Immature natural killer cell (primary cell): ENCODE measurements around the gene DRD4. TPM values are rescaled to one million over a fixed set of nuclear protein-coding genes. Genes with fewer than 3 reads are reported as not detected.

ENCODE experiments used
- DNase-seq, 3 donors: peaks; one replicate each; pipeline ENCODE4 v3.0.0; 2022; ENCODE audit warnings: mixed read lengths in 1 of 3
- H3K27ac Mint-ChIP-seq, 6 donors: one replicate each; pipeline ENCODE4 v1.8.0; 2020; ENCODE audit warnings: mixed read lengths in 6 of 6, mild to moderate bottlenecking in 5 of 6, inconsistent platforms in 4 of 6, moderate library complexity in 3 of 6
- H3K27me3 Mint-ChIP-seq, 3 donors: one replicate each; pipeline ENCODE4 v1.8.0; 2020 to 2021; ENCODE audit warnings: low read depth in 3 of 3, mild to moderate bottlenecking in 3 of 3, mixed read lengths in 3 of 3, moderate library complexity in 3 of 3, inconsistent platforms in 1 of 3
- H3K36me3 Mint-ChIP-seq, 3 donors: one replicate each; pipeline ENCODE4 v1.8.0; 2020; ENCODE audit warnings: mixed read lengths in 3 of 3, inconsistent platforms in 2 of 3, mild to moderate bottlenecking in 2 of 3
- H3K4me1 Mint-ChIP-seq, 2 donors: one replicate each; pipeline ENCODE4 v1.8.0; 2020; ENCODE audit warnings: inconsistent platforms in 2 of 2, mild to moderate bottlenecking in 2 of 2, mixed read lengths in 2 of 2, moderate library complexity in 1 of 2
- H3K4me3 Mint-ChIP-seq, 5 donors: one replicate each; pipeline ENCODE4 v1.8.0; 2020; ENCODE audit warnings: mild to moderate bottlenecking in 5 of 5, mixed read lengths in 5 of 5, inconsistent platforms in 3 of 5, moderate library complexity in 3 of 5
- H3K9me3 Mint-ChIP-seq, 6 donors: one replicate each; pipeline ENCODE4 v1.8.0; 2020; ENCODE audit warnings: mild to moderate bottlenecking in 6 of 6, mixed read lengths in 6 of 6, inconsistent platforms in 4 of 6, moderate library complexity in 3 of 6
- polyA plus RNA-seq, 3 donors: library from polyadenylated mRNA; unstranded; fragments of 300-500 nt; fragmentation: Illumina TruSeq; gene quantifications; one replicate each; pipeline ENCODE4 v1.2.3, GENCODE V29; 2021

Gene DRD4
- polyA plus RNA-seq, 3 donors from 2014 or later, result not detected

DNA sequence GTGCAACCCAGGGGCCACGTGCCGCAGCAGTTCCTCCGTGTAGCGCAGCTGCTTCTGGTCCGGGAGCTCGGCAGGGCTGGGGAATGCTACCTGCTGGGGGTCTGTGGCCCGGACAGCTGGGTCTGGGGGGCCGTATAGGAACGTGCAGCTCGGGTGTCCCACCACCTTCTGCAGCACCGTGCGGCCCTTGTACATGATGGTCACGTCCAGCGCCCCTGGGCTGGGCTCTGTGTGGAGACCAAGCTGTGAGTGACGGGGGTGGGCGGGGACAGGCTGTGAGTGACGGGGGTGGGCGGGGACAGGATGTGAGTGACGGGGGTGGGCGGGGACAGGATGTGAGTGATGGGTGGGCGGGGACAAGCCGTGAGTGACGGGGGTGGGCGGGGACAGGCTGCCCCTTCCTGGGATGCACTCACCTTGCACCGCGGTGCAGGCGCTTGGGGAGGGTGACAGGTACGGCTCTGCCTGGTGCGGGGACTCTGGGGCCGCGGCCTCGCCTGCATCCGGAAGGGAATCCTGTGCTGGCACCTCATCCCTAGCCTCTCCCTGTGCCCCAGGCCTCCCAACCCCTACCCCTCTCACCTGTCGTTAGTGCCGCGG lies 23.6 kb upstream of the DRD4 start:
- peaks cover 15 to 16% of the 10 kb centered on the region in 2 donors for H3K4me1 Mint-ChIP-seq
- H3K36me3 Mint-ChIP-seq, result peaks cover 0 to 7% (median 3%) of the 10 kb centered on the region in 3 donors
- H3K4me3 Mint-ChIP-seq, result no peak overlapping the region
- peak overlapping the region in 3 of 6 donors; percentile 51 to 85 (median 82) for H3K27ac Mint-ChIP-seq
- peaks cover 5 to 12% (median 10%) of the 10 kb centered on the region in 3 donors for H3K27me3 Mint-ChIP-seq
- DNase-seq, result peak in 2 of 3 donors; percentile 60 to 73
- no peaks in the 10 kb centered on the region for H3K9me3 Mint-ChIP-seq

DNA sequence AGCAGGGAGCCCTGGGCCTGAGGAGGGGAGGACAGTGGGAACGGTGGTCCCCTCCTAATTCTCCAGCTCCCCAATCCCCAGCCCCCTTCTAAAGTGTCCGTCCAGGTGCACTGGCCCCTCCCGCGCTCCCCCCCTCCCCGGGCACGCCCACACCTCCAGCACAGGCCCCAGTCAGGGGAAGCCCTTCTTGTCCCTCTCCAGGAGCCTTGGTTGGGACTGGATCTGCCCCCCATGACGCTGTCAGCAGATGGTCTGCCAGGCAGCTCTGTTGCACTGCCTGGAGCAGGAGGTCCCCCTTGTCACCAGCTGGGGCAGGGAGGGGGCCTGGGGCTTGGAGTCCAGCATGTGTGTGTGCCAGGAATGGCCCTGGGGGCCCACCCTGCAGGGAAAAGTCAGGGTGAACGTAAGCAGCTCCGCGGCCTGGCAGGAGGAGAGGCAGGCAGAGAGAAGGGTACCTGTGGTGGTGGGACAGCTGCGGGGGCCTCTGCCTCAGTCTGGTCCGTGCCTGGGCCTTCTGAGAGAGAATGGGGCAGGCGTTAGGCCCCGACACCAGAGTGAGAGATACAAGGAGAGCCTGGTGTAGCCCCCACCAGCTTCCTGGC lies 22.9 kb upstream of the DRD4 start:
- H3K27me3 Mint-ChIP-seq, result peaks cover 5 to 12% (median 8%) of the 10 kb centered on the region in 3 donors
- H3K9me3 Mint-ChIP-seq, result no peaks in the 10 kb centered on the region
- H3K4me3 Mint-ChIP-seq, result peak overlapping the region; percentile 71 to 78 (median 75)
- H3K36me3 Mint-ChIP-seq, result peaks cover 0 to 7% (median 3%) of the 10 kb centered on the region in 3 donors
- peak overlapping the region; percentile 67 to 88 (median 78) for H3K27ac Mint-ChIP-seq
- DNase-seq, result no peak
- H3K4me1 Mint-ChIP-seq, result peaks cover 15 to 16% of the 10 kb centered on the region in 2 donors

DNA sequence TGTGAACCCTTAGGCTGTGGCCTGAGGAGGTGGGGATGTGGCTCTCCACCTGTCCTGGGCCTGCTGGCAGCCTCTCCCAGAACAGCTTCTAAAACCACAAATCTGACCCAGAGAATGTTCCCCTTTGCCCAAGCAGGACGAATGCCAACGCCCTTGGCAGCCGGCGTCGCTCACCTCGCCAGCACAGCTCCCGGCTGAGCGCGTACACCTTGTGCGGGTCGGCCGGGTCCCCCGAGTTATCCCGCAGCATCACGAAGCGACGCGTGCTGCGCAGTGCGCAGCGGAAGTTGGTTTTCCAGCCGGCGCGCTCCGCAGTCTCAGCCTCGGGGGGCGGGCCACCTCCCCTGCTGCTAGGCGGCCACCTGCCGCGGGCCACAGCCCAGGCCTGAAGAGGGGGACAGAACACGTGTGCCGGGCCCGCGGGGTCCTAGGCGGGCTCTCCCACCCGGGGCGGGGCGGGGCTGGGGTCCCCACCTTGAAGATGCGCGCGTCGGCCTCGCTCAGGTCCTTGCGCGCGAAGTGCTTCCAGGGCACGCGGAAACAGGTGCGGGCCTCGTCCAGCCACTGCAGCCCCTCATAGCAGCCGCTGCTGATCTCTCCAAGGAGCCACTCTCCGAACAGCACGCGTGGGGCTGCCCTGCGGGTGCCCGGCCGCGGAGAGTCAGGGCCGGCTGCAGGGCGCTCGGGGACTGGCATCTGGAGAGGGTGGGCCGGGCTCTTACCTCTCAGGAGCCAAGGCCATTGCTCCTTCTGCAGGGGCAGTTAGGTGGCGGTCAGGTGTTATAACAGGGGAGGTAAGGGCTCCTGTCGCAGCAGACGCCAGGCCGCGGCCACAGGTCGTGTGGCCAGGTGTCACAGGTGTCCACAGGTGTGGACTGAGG lies 22.2 kb upstream of the DRD4 start:
- Mint-ChIP-seq H3K27me3 (peaks cover 5 to 12% (median 8%) of the 10 kb centered on the region in 3 donors), H3K4me3 (peak overlapping the region; percentile 90 to 95 (median 93)), H3K36me3 (peaks cover 0 to 7% (median 3%) of the 10 kb centered on the region in 3 donors), H3K9me3 (no peaks in the 10 kb centered on the region), H3K4me1 (peaks cover 15 to 16% of the 10 kb centered on the region in 2 donors), H3K27ac (peak overlapping the region; percentile 88 to 96 (median 92))
- DNase-seq, result no peak

DNA sequence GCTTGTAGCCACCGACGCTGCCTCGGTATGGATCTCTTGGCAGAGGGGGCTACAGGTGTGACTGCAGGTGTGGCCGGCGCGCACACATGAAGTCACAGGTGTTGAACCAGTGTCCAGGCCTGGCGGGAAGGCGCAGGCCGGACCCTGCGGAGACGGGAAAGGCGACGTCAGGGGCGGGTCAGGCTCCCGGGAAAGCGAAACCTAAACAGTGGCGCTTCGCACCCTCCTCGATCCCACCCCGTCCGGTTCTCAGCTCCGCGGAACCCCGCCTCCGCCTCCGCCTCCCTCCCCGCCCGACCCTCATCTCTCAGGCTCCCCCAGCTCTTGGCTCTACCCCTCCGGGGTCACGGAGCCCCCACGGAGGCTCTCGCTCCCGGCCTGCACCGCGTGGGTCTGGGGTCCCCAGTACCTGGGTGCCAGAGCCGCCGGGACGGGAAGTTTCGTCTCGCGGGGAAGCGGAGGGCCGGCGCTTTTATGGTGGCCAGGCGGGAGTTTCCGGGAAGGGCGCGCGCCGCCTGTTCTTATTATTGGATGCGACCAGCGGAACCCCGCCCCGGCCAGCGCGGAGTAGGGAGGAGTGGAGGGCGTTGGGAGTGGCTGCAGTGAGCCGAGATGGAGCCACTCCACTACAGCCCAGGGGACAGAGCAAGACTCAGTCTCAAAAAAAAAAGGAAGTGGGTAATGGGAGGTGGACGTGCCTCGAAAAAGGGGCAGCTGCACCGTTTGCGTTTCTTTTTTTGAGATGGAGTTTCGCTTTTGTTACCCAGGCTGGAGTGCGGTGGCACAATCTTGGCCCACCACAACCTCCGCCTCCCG lies 21.4 kb upstream of the DRD4 start, which contains the start of gene IRF7:
IRF7 (minus strand) TSS at position 447 of the 816 bp plus-strand sequence. CDS start 586 bp downstream, outside the sequence.
- peak; percentile 85 to 87 (median 86) for DNase-seq
- H3K27ac Mint-ChIP-seq, result peak within 1 kb of the TSS; percentile 88 to 96 (median 92)
- H3K9me3 Mint-ChIP-seq, result no peaks in the 10 kb centered on the region
- peak within 1 kb of the TSS; percentile 90 to 95 (median 93) for H3K4me3 Mint-ChIP-seq
- peaks cover 15 to 16% of the 10 kb centered on the region in 2 donors for H3K4me1 Mint-ChIP-seq
- H3K27me3 Mint-ChIP-seq, result peaks cover 5 to 12% (median 8%) of the 10 kb centered on the region in 3 donors
- H3K36me3 Mint-ChIP-seq, result peaks cover 0 to 7% (median 3%) of the 10 kb centered on the region in 3 donors

DNA sequence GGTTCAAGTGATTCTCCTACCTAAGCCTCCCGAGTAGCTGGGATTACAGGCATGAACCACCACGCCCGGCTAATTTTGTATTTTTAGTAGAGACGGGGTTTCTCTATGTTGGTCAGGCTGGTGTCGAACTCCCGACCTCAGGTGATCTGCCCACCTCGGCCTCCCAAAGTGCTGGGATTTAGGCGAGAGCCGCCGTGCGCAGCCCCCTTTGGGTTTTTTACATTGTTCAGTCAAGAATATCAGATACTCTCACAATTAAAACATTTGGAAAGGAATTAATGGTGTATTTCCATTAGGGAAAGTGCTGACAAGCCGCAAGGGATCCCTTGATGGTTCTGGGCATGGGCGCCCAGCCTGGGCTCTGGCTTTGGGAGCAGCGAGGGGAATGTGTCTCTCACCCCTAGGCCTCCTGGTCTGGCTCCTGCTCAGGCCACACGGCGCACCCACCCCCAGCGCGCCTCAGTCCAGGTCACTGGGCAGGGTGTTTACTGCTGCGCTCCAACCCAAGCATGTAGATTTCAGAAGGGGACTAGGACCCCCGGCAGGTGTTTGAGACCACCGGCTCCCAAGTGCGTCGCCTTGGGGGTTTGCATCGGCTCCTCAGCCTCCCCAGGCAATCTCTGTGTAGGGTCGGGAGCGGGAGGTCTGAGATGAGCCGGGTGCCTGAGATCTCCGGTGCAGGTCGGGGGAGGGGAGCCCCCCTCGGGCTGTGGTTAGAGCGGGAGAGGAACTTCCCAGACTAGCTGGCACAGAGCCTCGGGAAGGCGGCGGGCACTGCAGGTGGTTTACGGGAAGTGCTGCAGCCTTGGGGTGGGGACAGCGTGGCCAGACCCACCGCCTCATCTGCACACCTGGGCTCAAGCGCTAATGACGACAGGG lies 20.5 kb upstream of the DRD4 start:
- DNase-seq, result no peak
- Mint-ChIP-seq H3K9me3 (no peaks in the 10 kb centered on the region), H3K4me3 (peak overlapping the region; percentile 90 to 95 (median 93))

DNA sequence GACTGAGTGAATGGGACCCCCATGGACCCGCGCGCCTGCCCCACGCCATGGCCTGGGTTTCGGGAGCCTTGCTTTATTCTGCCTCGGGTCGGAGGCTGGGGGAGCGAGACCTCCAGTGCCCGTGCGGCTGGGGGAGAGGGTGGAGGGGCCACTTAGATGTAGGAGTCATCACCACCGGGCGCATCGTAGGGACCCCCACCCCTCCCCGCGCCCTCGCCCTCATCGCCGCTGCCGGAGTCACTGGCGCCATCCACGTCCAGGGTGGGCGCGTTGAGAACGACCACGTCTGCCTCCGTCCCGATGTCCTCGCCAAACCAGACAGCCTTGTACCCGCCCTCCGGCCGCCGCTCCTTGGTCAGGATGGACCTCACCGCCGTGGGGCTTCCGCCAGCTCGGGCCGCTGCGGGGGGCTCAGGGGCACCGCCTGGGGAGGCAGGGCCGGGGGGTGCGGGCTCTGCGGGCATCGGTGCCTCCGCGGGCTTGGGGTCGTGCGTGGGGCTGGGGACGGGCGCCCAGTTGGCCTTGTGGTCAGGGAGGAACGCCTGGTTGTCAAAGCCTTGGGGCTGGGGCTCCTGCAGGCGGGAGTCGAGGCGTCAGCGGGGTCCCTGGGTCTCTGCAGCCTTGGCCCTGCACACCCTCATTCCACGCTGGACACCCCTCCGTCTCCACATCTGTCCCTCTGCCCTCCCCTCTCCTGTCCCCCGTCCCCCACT lies 19.7 kb upstream of the DRD4 start:
- DNase-seq, result no peak
- H3K27ac Mint-ChIP-seq, result no peak overlapping the region
- peaks cover 0 to 1% (median 0%) of the 10 kb centered on the region in 3 donors for H3K36me3 Mint-ChIP-seq
- peaks cover 11 to 16% of the 10 kb centered on the region in 2 donors for H3K4me1 Mint-ChIP-seq
- no peaks in the 10 kb centered on the region for H3K9me3 Mint-ChIP-seq
- H3K4me3 Mint-ChIP-seq, result no peak overlapping the region
- peaks cover 5 to 12% (median 6%) of the 10 kb centered on the region in 3 donors for H3K27me3 Mint-ChIP-seq

More for the DNA sequence above, 20.5 kb upstream of the DRD4 start:
- Mint-ChIP-seq H3K4me1 (peaks cover 15 to 16% of the 10 kb centered on the region in 2 donors), H3K27ac (peak overlapping the region; percentile 85 to 93 (median 90)), H3K27me3 (peaks cover 5 to 12% (median 6%) of the 10 kb centered on the region in 3 donors), H3K36me3 (peaks cover 0 to 7% (median 3%) of the 10 kb centered on the region in 3 donors)

DNA sequence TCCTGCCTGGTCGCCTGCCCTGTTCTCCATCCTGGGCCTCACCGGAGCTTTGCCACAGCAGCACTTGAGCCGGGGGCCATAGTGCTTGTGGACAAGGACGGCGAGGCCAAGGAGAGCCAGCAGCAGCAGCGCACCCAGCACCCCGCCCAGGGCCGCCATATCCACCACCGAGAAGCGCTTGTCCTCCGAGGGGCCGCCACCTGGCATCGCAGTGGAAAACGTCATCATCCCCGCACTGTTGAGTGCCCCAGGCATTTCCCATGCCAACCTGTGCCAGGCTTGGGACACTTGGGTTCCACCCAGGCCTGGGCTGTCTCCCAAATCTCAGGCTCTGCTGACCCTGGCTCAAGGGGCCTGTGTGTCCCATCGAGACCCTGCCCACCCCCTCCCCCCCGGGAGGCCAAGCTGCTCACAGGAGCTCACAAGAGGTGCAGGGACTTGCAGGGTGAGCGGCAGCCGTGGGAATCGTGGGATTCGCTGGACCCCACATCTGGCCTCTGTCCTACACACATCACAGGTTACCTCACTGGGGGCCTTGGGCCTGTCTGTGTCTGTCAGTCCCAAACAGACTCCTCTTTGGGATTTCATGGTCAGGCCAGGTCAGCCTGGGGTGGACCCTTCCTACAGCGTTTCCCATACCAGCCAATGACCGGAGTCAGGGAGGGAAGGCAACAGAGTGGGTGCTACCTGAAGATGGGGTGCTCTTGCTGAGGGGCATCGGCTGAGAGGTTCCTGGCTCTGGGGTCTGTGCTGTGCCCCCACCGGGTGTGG lies 19.0 kb upstream of the DRD4 start:
- Mint-ChIP-seq H3K4me3 (no peak overlapping the region), H3K4me1 (peaks cover 10 to 16% of the 10 kb centered on the region in 2 donors), H3K27me3 (peaks cover 5 to 12% (median 6%) of the 10 kb centered on the region in 3 donors), H3K27ac (no peak overlapping the region), H3K36me3 (no peaks in the 10 kb centered on the region), H3K9me3 (no peaks in the 10 kb centered on the region)
- DNase-seq, result no peak

DNA sequence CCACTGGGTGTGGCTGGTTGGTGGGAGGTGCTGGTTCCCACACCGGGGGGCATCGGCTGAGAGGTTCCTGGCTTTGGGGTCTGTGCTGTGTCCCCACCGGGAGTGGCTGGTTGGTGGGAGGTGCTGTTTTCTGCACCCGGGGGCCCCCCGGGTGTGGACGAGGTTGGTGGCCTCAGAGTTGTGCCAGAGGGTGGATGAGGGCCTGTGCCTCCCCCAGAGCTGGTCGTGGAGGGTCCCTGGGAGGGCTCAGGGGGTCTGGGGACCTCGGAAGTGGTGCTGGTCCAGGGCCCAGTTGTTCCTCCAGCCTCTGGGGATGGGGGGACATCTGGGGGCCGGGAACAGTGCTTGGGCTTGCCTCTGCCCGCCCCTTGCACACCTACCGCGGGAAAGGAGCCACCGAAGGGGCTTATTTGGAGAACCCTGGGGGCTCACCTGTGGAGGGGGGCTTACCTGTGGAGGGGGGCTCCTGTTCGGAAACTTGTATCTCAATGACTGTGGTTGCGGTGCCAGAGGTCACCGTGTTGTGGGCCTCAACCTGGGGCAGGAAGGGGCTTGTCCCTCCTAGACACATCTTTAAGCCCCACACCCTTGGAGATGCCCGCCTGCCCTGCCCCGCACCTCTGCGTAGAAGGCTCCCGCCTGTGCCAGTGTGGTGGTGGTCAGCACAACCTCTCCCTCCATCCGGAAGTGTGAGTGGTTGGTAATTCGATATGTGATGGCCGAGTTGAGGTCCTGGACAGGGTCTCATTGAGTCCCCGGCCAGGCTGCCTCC lies 18.0 kb upstream of the DRD4 start:
- H3K4me3 Mint-ChIP-seq, result no peak overlapping the region
- peaks cover 10 to 16% of the 10 kb centered on the region in 2 donors for H3K4me1 Mint-ChIP-seq
- H3K27ac Mint-ChIP-seq, result no peak overlapping the region
- H3K36me3 Mint-ChIP-seq, result no peaks in the 10 kb centered on the region
- no peak for DNase-seq
- H3K27me3 Mint-ChIP-seq, result peaks cover 5 to 12% (median 7%) of the 10 kb centered on the region in 3 donors
- H3K9me3 Mint-ChIP-seq, result no peaks in the 10 kb centered on the region

DNA sequence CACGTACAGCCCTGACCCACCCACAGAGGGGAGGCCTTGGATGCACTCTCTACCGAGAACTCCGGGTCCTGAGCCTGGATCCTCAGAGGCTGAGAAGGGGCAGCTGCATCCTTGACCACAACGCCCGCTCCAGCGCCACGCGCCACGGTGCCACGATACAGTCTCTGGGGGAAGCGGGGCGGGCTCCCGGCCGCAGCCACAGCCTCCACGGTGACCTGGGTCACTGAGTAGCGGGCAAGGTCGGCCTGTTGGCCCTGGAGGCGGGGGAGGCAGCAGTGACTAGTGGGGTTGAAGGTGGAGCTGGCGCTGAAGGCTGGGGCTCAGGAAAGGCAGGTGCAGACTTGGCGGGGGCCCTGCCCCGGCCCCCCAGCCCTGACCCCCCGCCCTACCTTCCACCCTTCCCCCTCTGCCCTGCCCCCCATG lies 17.4 kb upstream of the DRD4 start:
- peaks cover 7 to 11% of the 10 kb centered on the region in 2 donors for H3K4me1 Mint-ChIP-seq
- H3K27ac Mint-ChIP-seq, result no peak overlapping the region
- H3K36me3 Mint-ChIP-seq, result no peaks in the 10 kb centered on the region
- peaks cover 0 to 10% (median 3%) of the 10 kb centered on the region in 3 donors for H3K27me3 Mint-ChIP-seq
- DNase-seq, result no peak
- H3K4me3 Mint-ChIP-seq, result no peak overlapping the region
- no peaks in the 10 kb centered on the region for H3K9me3 Mint-ChIP-seq

DNA sequence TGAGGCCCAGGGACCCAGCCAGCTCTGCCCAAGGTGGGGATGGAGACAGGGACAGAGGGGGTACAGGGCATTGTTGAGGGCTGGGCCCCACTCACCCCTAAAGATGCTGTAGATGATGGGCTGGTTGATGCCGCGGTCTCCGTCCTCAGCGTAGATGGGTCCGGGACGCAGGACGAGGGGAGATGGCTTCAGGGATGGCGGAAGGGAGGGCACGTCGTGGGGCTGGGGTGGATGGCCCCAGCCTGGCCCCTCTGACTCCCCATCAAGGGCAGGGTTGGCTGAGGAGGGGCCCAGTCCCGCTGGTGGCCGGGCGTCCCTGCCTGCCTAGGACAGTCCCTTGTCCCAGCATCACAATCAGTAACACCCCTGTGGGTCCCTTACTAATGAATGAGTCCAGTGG lies 16.9 kb upstream of the DRD4 start:
- Mint-ChIP-seq H3K36me3 (no peaks in the 10 kb centered on the region), H3K27me3 (peaks cover 0 to 10% (median 3%) of the 10 kb centered on the region in 3 donors), H3K4me1 (peaks cover 7 to 11% of the 10 kb centered on the region in 2 donors), H3K9me3 (no peaks in the 10 kb centered on the region), H3K27ac (no peak overlapping the region), H3K4me3 (no peak overlapping the region)
- no peak for DNase-seq
